Right renal cortex interstitium (tissue), 3 donors: ENCODE measurements around the gene ANGEL1. TPM values are rescaled to one million over a fixed set of nuclear protein-coding genes. Genes with fewer than 3 reads are reported as not detected.
A peak's percentile ranks its signal among the peaks of the same experiment; 100 is the strongest.

ENCODE experiments used
- DNase-seq, 3 donors: peaks; one replicate each; pipeline ENCODE4 v3.0.0-alpha.2; 2013; ENCODE audit warnings: low read depth in 3 of 3, low spot score in 2 of 3
- polyA plus RNA-seq, 3 donors: library from polyadenylated mRNA; unstranded; fragments of 120-200 nt; gene quantifications; one replicate each; pipeline ENCODE4 v1.2.1, GENCODE V29; 2013; ENCODE audit not compliant: insufficient read length in 3 of 3

ANGEL1 gene
- polyA plus RNA-seq, result 10 to 100 TPM; 22.2 to 24.8 (median 23.3) TPM

DNA sequence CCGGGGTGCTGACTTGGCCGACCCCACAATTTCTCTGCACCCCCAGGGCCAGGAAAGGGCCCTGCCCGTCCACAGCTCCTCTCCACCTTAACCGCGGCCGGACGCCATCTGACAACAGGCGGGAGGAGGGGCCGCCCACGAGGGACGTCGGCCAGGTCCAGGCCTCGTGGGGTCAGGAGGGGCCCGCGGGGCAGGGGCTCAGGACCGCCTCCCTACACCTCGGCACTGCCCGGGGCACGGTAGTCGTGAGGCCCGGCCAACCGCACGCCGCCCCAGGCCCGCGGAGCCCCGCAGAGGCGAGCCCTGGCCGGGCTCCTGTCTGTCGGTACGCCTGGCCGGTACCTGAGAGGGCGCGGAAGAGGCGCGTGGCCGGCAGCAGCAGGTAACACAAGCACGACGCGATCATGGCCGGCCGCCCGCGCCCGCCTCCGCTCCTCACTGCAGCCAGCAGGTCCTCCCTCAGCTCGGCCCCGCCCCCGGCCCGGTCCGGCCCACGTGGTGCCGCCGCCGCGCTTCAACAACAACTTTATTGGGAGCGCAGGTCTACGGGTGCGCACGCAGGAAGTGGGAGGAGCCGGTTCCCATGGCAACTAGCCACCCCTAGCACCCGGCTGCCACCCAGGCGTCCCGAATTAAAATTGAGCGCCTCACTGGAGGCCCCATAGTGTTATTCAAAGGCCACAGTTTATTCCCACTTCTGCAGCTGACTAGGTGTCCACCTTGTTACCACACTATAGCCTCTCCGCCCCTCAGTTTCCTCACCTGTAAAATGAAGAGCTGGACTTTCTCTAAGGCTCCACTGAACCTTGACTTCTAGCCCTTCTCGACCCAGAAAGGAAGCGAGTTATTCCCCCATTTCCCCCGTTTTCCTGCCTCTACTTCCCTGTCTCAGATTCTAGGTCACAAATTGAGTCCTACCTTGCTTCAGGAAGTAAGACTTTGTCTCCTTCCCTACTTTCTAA lies at the start of gene ANGEL1:
ANGEL1 (minus strand) TSS at position 461 of the 962 bp plus-strand sequence; CDS start at position 406, 55 bp downstream.
- peak; percentile 79 to 88 (median 79) for DNase-seq

GRCh38 chr14:76861574-76862255 lies 49.0 kb upstream of the ANGEL1 start:
- DNase-seq, result no peak

- DNase-seq, result no peak
Observed at GRCh38 chr14:76856769-76857168, 44.1 kb upstream of the ANGEL1 start.

DNA sequence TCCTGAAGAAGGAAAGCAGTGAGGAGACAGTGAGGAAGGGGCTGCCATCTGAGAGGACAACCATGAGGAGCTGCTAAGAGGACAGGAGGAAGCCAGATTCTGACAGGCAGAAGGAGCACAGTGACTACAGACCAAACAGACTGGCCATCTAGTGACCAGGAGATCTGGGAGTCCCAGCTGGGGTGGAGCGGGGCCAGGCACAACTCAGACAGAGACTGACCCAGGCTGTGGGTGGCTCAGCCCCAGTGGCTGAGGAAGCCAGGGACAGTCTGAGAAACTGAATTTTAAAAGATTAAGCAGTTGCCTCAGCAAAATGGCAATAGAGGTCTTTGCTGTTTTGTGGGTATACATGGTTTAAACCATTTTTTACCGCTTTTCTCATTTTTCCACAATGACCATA lies 42.4 kb upstream of the ANGEL1 start:
- no peak for DNase-seq

GRCh38 chr14:76848879-76849278 lies 36.2 kb upstream of the ANGEL1 start:
- no peak for DNase-seq

GRCh38 chr14:76846331-76847047 lies 33.8 kb upstream of the ANGEL1 start:
- no peak for DNase-seq

DNA sequence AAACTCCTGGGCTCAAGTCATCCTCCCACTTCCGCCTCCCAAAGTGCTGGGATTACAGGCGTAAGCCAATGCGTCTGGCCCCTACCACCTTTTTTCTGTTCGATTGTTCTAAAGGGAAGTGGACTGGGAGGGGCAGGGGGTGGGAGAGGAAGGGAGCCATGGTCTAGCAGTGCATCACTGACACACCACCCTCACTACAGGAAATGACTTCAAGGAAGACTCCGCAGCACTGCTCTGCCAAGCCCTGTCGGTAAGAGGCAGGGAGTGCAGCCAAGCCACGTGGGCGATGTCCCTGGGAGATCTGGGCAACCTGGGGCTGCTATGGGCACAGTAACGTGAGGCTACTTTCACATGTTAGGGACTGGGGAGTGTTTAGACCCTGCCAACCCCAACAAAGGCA lies 31.5 kb upstream of the ANGEL1 start:
- no peak for DNase-seq

DNA sequence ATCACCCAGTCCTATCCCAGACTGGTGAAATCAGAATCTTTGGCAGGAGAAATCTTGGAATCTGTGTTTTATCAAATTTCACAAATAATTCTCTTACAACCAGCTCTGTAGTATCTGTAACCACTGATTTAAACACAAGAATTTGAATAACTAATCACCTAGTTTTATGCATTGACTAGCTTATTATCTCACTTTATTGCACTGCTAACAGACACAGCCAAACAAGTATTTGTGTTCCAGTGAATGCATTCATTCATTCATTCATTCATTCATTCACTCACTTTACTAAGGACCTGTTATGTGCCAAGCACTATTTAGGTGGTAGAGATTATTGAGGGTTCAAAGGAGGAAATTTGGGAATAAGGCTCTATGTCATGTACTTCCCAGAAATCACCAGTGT lies 29.7 kb upstream of the ANGEL1 start:
- DNase-seq, result no peak

GRCh38 chr14:76837524-76837923 lies 24.8 kb upstream of the ANGEL1 start:
- no peak for DNase-seq

DNA sequence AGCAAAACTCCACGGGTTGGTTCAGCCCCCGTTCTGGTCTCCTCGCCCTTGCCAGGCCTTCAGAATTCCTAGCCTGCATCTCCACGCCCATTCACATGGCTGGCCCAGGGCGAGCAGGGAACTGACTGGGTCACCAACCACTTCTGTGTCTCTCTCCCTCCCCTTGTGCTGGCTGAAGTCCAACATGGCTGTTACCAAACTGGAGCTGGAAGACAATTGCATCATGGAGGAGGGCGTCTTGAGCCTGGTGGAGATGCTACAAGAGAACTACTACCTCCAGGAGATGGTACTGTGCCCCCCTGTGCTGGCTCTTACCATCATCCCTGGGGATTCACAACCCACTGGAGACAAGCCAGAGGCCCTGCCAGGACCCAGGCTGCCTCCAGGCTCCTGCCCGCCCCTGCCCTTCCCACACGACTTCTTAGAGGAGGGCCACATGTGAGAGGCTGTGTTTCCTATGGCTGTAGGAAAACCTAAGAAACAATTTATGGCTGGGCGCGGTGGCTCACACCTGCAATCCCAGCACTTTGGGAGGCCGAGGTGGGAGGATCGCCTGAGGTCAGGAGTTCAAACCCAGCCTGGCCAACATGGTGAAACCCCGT lies 23.4 kb upstream of the ANGEL1 start:
- DNase-seq, result no peak

- no peak for DNase-seq
Observed at GRCh38 chr14:76834241-76834661, 21.6 kb upstream of the ANGEL1 start.

GRCh38 chr14:76833011-76833410 lies 20.3 kb upstream of the ANGEL1 start:
- DNase-seq, result no peak

- DNase-seq, result no peak
Observed at GRCh38 chr14:76832503-76832988, 19.9 kb upstream of the ANGEL1 start.

DNA sequence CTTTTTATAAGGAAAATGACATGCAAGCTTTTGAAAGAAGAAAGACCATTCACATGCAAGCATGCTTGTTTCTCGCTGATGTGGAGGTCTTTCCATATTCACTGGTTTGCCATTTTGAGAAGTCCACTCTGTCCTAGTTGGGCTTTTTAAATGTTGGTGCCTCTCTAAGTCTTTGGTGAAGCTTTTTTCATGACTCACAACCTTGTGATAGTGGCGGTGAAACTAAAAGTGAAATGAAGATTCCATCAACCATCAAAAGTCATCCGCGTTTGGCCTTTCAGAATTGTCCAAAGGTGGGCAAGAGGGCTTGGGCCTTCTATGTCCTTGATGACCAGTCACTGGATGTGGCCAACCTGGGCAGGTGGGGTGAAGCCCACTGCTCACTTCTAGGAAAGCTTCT lies 17.9 kb upstream of the ANGEL1 start:
- no peak for DNase-seq

DNA sequence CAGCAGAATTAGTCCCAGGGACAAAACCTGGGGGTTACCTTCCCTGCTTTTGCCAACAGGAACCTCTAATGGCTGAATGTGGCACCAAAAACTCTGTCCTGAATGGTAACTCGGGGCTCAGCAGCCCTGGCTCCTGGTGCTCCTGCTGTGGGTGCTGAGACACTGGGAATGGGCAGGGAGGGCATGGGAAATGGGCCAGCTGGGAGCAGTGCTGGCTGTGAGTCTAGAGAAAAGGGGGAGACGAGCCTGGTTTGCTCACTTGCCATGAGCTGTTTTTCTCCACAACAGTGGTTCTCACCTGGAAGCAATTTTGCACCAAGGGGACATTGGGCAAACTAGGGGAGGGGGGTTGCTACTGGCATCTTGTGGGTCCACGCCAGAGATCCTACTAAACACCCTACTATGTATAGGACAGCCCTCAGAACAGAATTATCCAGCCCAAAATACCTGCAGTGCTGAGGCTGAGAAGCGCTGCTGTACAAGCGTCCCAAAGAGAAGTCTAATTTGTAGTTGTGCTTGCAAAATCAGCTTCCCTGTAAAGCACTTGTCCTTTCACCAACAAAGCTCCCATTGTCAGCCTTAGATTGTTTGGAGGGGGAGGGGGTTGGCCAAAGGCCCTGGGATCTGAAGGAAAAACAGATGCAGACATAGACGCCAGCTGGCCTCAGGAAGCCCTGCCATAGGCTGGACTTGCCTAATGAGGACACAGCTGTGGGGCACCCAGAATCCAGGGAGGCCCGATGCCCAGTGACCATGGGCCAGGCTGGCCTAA lies 17.2 kb upstream of the ANGEL1 start:
- DNase-seq, result no peak

- DNase-seq, result no peak
Observed at GRCh38 chr14:76829013-76829365, 16.3 kb upstream of the ANGEL1 start.

DNA sequence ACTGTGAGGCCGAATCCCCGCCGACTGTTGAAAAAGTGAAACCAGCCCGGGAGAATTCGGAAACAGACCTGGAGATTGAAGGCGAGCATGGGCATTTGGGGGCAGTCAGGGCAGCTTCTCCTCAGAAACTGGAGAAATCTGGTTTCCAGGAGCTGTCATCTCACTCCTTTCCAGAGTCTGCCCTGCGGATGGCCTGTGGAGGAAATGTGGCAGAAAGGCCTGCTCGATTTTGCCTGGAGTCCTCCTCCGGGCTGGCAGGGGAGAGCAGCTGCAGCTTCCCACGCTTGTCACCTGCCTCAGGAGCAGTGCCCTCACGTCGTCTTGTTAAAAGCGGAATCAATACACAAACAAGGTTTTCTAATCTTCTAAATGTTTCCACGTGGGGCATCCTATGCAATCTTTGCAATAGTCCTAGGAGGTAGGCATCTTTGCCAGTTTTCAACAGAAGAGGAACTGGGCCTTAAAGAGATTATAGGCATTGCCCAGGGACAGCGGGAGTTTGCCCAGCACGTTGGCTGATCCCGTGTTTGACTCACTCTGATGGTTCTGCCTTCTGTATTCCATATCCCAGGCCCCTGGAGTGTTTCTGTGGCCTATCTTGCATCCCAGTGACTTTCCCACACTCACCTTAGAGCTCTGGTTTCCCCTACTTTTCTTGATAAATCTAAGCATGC lies 15.8 kb upstream of the ANGEL1 start:
- DNase-seq, result no peak

GRCh38 chr14:76827696-76828296 lies 15.1 kb upstream of the ANGEL1 start:
- no peak for DNase-seq

DNA sequence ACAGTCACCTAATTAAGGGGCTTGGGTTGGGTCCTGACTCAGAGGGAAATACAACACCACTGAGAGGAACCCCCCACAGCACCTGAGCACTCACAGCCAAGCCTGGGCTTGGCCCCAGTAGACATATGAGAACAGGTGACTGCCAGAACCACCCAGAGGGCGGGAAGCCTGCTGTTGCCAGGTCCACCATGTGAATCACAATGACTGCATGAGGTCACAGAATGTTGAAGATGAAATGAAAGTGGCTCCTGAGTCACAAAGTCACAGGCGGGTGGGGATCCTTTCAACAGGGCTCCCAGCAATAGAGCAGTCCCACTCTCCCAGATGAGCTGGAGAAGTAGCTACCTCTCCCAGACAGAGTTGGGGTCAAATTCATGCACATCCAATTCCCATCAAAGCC lies 13.4 kb upstream of the ANGEL1 start, which contains the start of gene LRRC74A:
LRRC74A (plus strand) TSS at position 287 of the 400 bp plus-strand sequence. CDS start 290 bp downstream, outside the sequence.
- no peak for DNase-seq
